Measurements from ENCODE around the gene ITGA8.

DNA sequence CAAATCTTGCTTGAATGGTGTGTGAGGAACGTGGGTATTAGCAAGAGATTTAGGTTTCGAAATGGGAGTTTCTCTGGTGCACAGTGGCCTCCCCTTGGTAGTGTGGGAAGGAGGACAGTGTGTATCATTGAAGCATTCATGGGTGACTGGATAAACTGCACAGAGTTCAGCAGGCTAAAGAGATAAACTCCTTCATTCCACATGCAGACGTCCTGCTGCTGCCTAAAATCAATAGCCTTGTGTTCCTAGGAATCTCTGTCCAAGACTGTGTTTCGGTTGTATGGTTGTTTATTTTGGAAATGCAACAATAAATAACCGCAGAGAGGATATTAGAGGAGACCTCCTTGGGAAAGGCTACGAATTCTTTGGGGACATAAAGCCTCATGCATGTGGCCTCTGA lies 247.7 kb downstream of the ITGA8 start:
- TF ChIP-seq, protein P1, sequence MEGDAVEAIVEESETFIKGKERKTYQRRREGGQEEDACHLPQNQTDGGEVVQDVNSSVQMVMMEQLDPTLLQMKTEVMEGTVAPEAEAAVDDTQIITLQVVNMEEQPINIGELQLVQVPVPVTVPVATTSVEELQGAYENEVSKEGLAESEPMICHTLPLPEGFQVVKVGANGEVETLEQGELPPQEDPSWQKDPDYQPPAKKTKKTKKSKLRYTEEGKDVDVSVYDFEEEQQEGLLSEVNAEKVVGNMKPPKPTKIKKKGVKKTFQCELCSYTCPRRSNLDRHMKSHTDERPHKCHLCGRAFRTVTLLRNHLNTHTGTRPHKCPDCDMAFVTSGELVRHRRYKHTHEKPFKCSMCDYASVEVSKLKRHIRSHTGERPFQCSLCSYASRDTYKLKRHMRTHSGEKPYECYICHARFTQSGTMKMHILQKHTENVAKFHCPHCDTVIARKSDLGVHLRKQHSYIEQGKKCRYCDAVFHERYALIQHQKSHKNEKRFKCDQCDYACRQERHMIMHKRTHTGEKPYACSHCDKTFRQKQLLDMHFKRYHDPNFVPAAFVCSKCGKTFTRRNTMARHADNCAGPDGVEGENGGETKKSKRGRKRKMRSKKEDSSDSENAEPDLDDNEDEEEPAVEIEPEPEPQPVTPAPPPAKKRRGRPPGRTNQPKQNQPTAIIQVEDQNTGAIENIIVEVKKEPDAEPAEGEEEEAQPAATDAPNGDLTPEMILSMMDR (conservative IDR thresholded peaks at IDR 0.05; ENCODE audit: low read depth, low read length): no peak
- no peak for TF ChIP-seq EZH2 (IDR thresholded peaks at IDR 0.05; ENCODE audit: borderline replicate concordance, low read depth, low read length, poor library complexity, severe bottlenecking)
